ENCODE data around the gene TBC1D22B. TPM values are rescaled to one million over a fixed set of nuclear protein-coding genes. Genes with fewer than 3 reads are reported as not detected.

The TBC1D22B gene
- total and polyA plus RNA-seq, 9 of the 15 experiments (the other 6 are each of a cell fraction or from before 2014, with no cell fraction given): 4.8 to 24.2 (median 13.5) TPM

DNA sequence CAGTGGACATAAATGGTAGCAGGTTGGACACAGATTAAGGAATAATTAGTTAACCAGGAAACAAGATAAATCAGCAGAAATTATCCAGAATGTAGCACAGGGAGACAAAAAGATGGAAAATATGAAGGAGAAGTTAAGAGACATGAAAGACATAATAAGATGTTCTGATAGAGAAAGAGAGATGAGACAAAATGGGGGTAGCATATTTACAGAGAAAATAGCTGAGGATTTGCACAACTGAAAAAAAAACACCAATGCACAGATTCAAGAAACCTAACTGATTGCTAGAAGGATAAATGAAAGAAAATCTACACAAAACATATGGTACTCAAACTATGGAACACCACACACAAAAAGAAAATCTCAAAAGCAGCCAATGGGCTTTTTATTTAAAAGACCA lies 34.6 kb upstream of the TBC1D22B start (continued):
- TF ChIP-seq MEF2D (tag; conservative IDR thresholded peaks at IDR 0.05; ENCODE audit: low read depth): no peak

DNA sequence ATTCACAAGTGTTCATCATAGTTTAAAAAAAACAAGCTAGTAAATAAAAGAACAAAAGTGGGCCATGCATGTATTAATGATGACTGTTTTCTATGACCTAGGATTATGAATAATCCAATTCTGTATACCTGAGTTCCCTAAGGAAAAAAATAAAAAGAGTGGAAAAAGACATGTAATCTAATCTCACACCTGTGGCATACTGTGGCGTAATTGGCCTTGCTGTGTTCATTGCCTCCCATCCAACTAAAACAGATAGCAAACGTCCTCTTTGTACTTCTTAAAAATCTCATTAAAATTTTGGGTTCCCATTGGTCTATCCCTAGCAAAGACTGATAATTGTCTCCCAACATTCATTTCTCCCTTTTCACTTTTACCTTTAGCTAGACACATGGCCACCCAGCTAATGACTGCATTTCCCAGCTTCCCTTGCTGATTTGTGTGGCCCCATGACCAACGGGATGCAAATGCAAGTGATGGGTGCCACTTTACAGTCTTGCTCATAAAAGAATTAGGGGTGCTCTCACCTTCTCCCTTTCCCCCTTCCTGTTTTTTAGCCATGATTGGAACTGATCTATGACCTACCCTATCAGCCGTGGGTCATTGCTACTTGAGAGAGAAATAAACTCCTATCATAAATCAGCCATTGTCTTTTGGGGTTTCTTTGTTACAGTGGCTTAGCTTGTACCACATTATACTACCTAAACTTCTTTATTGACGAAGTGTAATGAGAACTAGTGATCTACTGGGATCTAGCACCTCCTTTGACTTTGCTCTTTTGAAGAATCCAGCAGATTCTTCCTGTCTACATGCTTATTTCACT lies 32.0 kb upstream of the TBC1D22B start:
- Histone ChIP-seq H3K36me3 (ENCODE audit: control insufficient read depth, insufficient read depth, low read length) (no peaks in the 10 kb centered on the region), H3K9me3 (replicated peaks; ENCODE audit: control insufficient read depth, insufficient read depth, low read depth, low read length) (no peaks in the 10 kb centered on the region), H3K79me2 (ENCODE audit: control insufficient read depth, insufficient read depth, low read length) (no peaks in the 10 kb centered on the region), H3K4me3 (no peak overlapping the region), H2AFZ (ENCODE audit: low read depth, low read length) (peak overlapping the region; percentile 72), H4K20me1 (replicated peaks; ENCODE audit: control insufficient read depth, insufficient read depth, low read length) (no peaks in the 10 kb centered on the region), H3K27me3 (ENCODE audit: control insufficient read depth in 2 of 2, insufficient read depth in 2 of 2, low read length in 2 of 2) (no peaks in the 10 kb centered on the region), H3K4me2 (ENCODE audit: insufficient read depth, low read length) (no peak overlapping the region), H3K9me1 (ENCODE audit: control insufficient read depth, insufficient read depth, low read length) (no peaks in the 10 kb centered on the region), H3K4me1 (replicated peaks in 1 of 2; ENCODE audit: control insufficient read depth in 2 of 2, insufficient read depth in 2 of 2, low read length in 2 of 2) (peaks cover 16 to 22% of the 10 kb centered on the region in 2 experiments; a peak in 4 of 5 replicates), H3K27ac (ENCODE audit: extremely low read depth, low read depth, low read length) (no peak overlapping the region), H3K9ac (ENCODE audit: insufficient read depth in 1 of 2, low read depth in 2 of 2, low read length in 2 of 2) (no peak overlapping the region)
- DNase-seq (ENCODE audit: extremely low read depth in 1 of 4, low spot score in 3 of 4): peak in 1 of 4 experiments; percentile 30
- no TSS peak for BruUV-seq (replicated peaks)
- 19% methylated on average over 5 of the region's 5 CpGs for WGBS (ENCODE audit: insufficient coverage, low coverage, missing lambda C conversion rate)
- intact Hi-C loops (cut with micrococcal nuclease): no loop called here
- ATAC-seq: no peak
- ChIA-PET POLR2A (interaction anchor here (0.7 to 1.3 kb wide), 5 partner anchors 9 to 33 kb away, joined by 3 to 5 read pairs (median 3); no protein-coding TSS in a partner anchor), CTCF (ENCODE audit: low intra/inter-chr PET ratio) (no interaction called here)
- FAIRE-seq: peak; percentile 67
- in situ Hi-C loops (cut with MboI): no loop called here
- TF ChIP-seq, protein P1, sequence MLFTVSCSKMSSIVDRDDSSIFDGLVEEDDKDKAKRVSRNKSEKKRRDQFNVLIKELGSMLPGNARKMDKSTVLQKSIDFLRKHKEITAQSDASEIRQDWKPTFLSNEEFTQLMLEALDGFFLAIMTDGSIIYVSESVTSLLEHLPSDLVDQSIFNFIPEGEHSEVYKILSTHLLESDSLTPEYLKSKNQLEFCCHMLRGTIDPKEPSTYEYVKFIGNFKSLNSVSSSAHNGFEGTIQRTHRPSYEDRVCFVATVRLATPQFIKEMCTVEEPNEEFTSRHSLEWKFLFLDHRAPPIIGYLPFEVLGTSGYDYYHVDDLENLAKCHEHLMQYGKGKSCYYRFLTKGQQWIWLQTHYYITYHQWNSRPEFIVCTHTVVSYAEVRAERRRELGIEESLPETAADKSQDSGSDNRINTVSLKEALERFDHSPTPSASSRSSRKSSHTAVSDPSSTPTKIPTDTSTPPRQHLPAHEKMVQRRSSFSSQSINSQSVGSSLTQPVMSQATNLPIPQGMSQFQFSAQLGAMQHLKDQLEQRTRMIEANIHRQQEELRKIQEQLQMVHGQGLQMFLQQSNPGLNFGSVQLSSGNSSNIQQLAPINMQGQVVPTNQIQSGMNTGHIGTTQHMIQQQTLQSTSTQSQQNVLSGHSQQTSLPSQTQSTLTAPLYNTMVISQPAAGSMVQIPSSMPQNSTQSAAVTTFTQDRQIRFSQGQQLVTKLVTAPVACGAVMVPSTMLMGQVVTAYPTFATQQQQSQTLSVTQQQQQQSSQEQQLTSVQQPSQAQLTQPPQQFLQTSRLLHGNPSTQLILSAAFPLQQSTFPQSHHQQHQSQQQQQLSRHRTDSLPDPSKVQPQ (CRISPR knock-in tag; IDR thresholded peaks at IDR 0.05; ENCODE audit: borderline replicate concordance): no peak
- TF ChIP-seq, protein P2, sequence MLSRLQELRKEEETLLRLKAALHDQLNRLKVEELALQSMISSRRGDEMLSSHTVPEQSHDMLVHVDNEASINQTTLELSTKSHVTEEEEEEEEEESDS (CRISPR knock-in tag; IDR thresholded peaks at IDR 0.05): no peak
- TF ChIP-seq NR2C1 (IDR thresholded peaks at IDR 0.05) (no peak), NR2C1 (tag; IDR thresholded peaks at IDR 0.05) (0 out of 2 replicates have a peak, but pooled peaks have one; percentile 36), ZC3H4 (CRISPR knock-in tag; IDR thresholded peaks at IDR 0.05; ENCODE audit: borderline replicate concordance) (no peak), ZNF586 (CRISPR knock-in tag; conservative IDR thresholded peaks at IDR 0.05) (no peak), HNRNPLL (IDR thresholded peaks at IDR 0.05; ENCODE audit: low read depth, low read length, poor library complexity, severe bottlenecking) (no peak), ZNF143 (CRISPR knock-in tag; IDR thresholded peaks at IDR 0.05) (0 out of 2 replicates have a peak, but pooled peaks have one; percentile 44), CTBP1 (IDR thresholded peaks at IDR 0.05; ENCODE audit: borderline replicate concordance) (no peak)
- TF ChIP-seq, protein P3, sequence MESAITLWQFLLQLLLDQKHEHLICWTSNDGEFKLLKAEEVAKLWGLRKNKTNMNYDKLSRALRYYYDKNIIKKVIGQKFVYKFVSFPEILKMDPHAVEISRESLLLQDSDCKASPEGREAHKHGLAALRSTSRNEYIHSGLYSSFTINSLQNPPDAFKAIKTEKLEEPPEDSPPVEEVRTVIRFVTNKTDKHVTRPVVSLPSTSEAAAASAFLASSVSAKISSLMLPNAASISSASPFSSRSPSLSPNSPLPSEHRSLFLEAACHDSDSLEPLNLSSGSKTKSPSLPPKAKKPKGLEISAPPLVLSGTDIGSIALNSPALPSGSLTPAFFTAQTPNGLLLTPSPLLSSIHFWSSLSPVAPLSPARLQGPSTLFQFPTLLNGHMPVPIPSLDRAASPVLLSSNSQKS (CRISPR knock-in tag; IDR thresholded peaks at IDR 0.05): no peak
- TF ChIP-seq, protein P4, sequence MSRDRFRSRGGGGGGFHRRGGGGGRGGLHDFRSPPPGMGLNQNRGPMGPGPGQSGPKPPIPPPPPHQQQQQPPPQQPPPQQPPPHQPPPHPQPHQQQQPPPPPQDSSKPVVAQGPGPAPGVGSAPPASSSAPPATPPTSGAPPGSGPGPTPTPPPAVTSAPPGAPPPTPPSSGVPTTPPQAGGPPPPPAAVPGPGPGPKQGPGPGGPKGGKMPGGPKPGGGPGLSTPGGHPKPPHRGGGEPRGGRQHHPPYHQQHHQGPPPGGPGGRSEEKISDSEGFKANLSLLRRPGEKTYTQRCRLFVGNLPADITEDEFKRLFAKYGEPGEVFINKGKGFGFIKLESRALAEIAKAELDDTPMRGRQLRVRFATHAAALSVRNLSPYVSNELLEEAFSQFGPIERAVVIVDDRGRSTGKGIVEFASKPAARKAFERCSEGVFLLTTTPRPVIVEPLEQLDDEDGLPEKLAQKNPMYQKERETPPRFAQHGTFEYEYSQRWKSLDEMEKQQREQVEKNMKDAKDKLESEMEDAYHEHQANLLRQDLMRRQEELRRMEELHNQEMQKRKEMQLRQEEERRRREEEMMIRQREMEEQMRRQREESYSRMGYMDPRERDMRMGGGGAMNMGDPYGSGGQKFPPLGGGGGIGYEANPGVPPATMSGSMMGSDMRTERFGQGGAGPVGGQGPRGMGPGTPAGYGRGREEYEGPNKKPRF (IDR thresholded peaks at IDR 0.05; ENCODE audit: low read depth, low read length): no peak
